Esophagus muscularis mucosa (tissue), 4 donors: ENCODE results near the gene PXDN. TPM values are rescaled to one million over a fixed set of nuclear protein-coding genes. Genes with fewer than 3 reads are reported as not detected.

Source experiments
- DNase-seq: peaks from one replicate; pipeline ENCODE4 v3.0.0-alpha.2; 2017; ENCODE audit errors: extremely low spot score
- H3K27ac ChIP-seq, 4 donors: fragments of 200-600 bp; sonication (generic); replicated peaks in 1 of 4; 1 replicate in 3 of 4; 2 replicates in 1 of 4; pipeline ENCODE4 v1.5.1; 2016 to 2019; ENCODE audit warnings: mild to moderate bottlenecking in 1 of 4
- H3K27me3 ChIP-seq, 4 donors: fragments of 200-600 bp; sonication (generic); one replicate each; pipeline versions ENCODE4 v1.5.1 to v1.6.0; 2016 to 2019
- H3K36me3 ChIP-seq, 4 donors: fragments of 200-600 bp; sonication (generic); one replicate each; pipeline ENCODE4 v1.5.1; 2016 to 2019
- H3K4me1 ChIP-seq, 4 donors: fragments of 200-600 bp; sonication (generic); one replicate each; pipeline ENCODE4 v1.5.1; 2016 to 2019
- H3K4me3 ChIP-seq, 4 donors: fragments of 200-600 bp; sonication (generic); 1 replicate in 2 of 4; 2 replicates in 2 of 4; pipeline ENCODE4 v1.5.1; 2016 to 2019; ENCODE audit warnings: mild to moderate bottlenecking in 4 of 4, moderate library complexity in 1 of 4
- H3K9me3 ChIP-seq, 4 donors: fragments of 200-600 bp; sonication (generic); 1 replicate in 3 of 4; 2 replicates in 1 of 4; pipeline ENCODE4 v1.5.1; 2016 to 2019
- EP300 ChIP-seq: sonication (generic); formaldehyde crosslinking; IDR thresholded peaks from one replicate; pipeline ENCODE4 v1.6.1; 2017; ENCODE audit warnings: antibody characterized with exemption
- POLR2A ChIP-seq: fragments of 450-650 bp; IDR thresholded peaks from one replicate; pipeline ENCODE4 v1.6.1; 2017; ENCODE audit warnings: antibody characterized with exemption, moderate library complexity, mild to moderate bottlenecking, low read depth
- POLR2AphosphoS5 ChIP-seq, 2 donors: sonication (generic); formaldehyde crosslinking; IDR thresholded peaks; one replicate each; pipeline ENCODE4 v1.6.1; 2017; ENCODE audit warnings: antibody characterized with exemption in 2 of 2
- WGBS: methylation state at CpG from one replicate; pipeline ENCODE4 v1.1.5; 2018; 5-methylcytosine and 5-hydroxymethylcytosine counted together
- intact Hi-C: fragments of 100-400 bp; cut with DNase I; formaldehyde crosslinking; loops from one replicate; pipeline ENCODE4 v1.15.1; 2023
- total RNA-seq, 4 donors: library from RNA; depleted of rRNA; stranded (reverse); fragments of >200 nt; gene quantifications; one replicate each; pipeline versions ENCODE4 v1.1.0 to v1.2.1, GENCODE V29; 2016
- TF ChIP-seq, protein P1 (sequence below), 3 experiments: fragments of 200-600 bp in 2 of 3; fragments of 450-650 bp in 1 of 3; sonication (generic) in 2 of 3; IDR thresholded peaks; one replicate each; pipeline ENCODE4 v1.5.1; 2017 to 2019; ENCODE audit warnings: antibody characterized with exemption in 3 of 3, mild to moderate bottlenecking in 2 of 3, moderate library complexity in 1 of 3

Gene PXDN
- total RNA-seq, 4 donors from 2014 or later = 19.9 to 81.6 (median 50.1) TPM

DNA sequence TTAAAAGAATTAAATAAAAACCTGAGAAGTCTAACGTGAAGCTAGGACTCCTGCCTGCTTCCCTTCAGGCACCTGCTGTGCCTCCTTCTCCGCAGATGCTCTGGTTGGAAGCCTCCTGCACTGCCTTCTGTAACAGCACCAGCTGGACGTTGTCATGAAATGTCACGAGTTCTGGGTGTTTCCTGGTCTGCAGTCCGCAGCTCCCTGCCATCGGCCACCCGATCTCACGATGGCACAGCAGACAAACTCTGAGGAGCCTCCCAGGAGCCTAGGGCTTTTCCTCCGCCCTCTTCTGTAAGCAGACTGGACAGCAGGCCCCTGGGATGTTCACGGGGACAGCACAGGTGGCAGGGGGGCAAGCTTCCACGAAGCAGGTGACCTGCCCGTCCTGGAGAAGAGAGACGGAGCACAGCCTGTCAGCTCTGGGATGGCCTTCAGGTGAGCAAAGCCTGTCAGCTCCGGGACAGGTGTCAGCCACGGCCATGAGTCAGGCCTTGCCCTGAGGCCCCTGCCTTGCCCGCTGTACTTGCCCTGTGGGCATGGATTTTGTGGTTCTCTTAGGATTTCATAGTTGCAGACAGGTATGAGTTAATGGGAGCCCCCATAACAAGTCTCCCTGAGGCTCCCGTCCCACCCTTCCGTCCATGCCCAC, 110.3 kb downstream of the PXDN start:
- Histone ChIP-seq H3K9me3 (peaks cover 0 to 9% (median 0%) of the 10 kb centered on the region in 4 donors), H3K27ac (no peak overlapping the region), H3K4me1 (peaks cover 0 to 3% (median 2%) of the 10 kb centered on the region in 4 donors), H3K36me3 (peaks cover 20 to 73% (median 56%) of the 10 kb centered on the region in 4 donors), H3K27me3 (no peaks in the 10 kb centered on the region), H3K4me3 (no peak overlapping the region)
- intact Hi-C loops = no loop called here
- TF ChIP-seq POLR2AphosphoS5 (IDR thresholded peaks at IDR 0.05) = no peak
- no peak for TF ChIP-seq POLR2A
- TF ChIP-seq EP300 = no peak
- TF ChIP-seq, protein P1, sequence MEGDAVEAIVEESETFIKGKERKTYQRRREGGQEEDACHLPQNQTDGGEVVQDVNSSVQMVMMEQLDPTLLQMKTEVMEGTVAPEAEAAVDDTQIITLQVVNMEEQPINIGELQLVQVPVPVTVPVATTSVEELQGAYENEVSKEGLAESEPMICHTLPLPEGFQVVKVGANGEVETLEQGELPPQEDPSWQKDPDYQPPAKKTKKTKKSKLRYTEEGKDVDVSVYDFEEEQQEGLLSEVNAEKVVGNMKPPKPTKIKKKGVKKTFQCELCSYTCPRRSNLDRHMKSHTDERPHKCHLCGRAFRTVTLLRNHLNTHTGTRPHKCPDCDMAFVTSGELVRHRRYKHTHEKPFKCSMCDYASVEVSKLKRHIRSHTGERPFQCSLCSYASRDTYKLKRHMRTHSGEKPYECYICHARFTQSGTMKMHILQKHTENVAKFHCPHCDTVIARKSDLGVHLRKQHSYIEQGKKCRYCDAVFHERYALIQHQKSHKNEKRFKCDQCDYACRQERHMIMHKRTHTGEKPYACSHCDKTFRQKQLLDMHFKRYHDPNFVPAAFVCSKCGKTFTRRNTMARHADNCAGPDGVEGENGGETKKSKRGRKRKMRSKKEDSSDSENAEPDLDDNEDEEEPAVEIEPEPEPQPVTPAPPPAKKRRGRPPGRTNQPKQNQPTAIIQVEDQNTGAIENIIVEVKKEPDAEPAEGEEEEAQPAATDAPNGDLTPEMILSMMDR (IDR thresholded peaks at IDR 0.05) = no peak
- no peak for DNase-seq
- whole genome bisulfite sequencing = 89% methylated on average over 18 of the region's 18 CpGs

DNA sequence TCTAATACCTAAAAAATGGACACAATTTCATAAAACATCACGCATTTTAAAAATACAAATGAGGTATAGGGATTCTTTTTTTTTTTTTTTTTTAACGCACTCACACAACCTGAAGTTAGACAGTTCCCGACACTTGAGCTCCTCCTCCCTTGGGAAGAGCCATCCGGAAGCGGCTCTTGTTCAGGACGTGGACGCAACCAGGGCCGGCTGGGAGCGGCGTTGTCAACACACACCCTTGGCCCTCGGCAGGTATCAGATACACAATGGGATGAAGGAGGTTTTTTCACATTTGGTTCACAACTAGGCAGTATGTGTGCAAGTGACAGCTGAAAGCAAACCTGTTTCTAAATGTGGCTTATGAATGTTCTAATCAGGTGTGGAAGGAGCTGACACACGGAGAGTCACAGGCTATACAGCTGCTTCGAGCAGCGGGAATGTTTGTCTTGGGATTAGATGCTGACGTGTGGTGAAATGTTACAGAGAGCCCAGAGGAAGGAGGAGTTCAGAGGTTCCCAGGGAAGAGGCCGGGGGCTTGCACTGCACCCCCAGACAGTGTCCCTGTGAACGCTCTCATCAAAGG, 111.1 kb downstream of the PXDN start:
- intact Hi-C loops = no loop called here
- no peaks in the 10 kb centered on the region for H3K27me3 ChIP-seq
- 94% methylated on average over 17 of the region's 17 CpGs for WGBS
- peaks cover 0 to 10% (median 0%) of the 10 kb centered on the region in 4 donors for H3K9me3 ChIP-seq
- TF ChIP-seq POLR2A (no peak), EP300 (no peak), POLR2AphosphoS5 (IDR thresholded peaks at IDR 0.05) (no peak)
- TF ChIP-seq, protein P1 (IDR thresholded peaks at IDR 0.05) = no peak
- H3K4me3 ChIP-seq = no peak overlapping the region
- no peak overlapping the region for H3K27ac ChIP-seq
- H3K36me3 ChIP-seq = peaks cover 14 to 64% (median 47%) of the 10 kb centered on the region in 4 donors
- H3K4me1 ChIP-seq = peaks cover 0 to 12% (median 10%) of the 10 kb centered on the region in 4 donors
- no peak for DNase-seq

DNA sequence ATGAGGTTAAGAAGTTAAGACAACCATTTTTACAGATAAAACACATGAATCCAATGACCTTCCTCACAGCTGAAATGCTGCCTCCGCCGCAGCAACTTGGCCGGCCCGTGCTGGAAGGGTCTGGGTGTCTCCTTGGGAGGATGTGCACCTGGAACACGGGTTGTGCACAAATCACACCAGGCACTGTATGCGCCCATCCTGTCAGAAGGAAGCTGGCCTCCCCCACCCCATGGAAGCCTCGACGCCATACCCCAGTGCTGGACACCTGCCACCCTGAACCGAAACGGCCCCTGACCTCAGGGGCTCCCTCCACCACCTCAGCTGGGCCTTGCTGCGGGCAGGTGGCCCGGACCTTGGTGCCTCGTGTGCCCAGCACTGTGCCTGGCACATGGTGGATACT, 111.8 kb downstream of the PXDN start:
- no peak for TF ChIP-seq EP300
- H3K36me3 ChIP-seq = peaks cover 14 to 59% (median 45%) of the 10 kb centered on the region in 4 donors
- H3K27ac ChIP-seq = no peak overlapping the region
- no peaks in the 10 kb centered on the region for H3K27me3 ChIP-seq
- WGBS = 96% methylated on average over 7 of the region's 13 CpGs
- DNase-seq = no peak
- peaks cover 0 to 12% (median 10%) of the 10 kb centered on the region in 4 donors for H3K4me1 ChIP-seq
- intact Hi-C loops = no loop called here
- H3K4me3 ChIP-seq = no peak overlapping the region
- H3K9me3 ChIP-seq = peaks cover 0 to 10% (median 0%) of the 10 kb centered on the region in 4 donors

DNA sequence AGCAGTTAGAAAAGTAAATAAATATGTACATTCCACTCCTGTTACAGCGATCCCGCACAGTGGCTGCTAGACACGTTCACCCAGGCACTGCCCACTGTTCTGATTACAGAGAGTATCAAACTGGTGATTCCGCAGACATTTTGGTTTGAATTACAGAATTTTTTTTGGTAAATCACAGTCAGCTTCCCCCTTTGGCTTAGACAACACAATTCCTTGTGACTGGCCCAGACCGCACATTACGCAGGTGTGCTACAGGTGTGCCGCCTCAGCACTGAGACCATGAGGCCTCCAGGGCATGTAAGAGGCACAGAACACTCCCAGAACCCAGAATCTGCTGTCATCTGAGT, 112.3 kb downstream of the PXDN start:
- Histone ChIP-seq H3K36me3 (peaks cover 14 to 53% (median 42%) of the 10 kb centered on the region in 4 donors), H3K27me3 (no peaks in the 10 kb centered on the region), H3K4me3 (no peak overlapping the region), H3K4me1 (peaks cover 0 to 12% (median 10%) of the 10 kb centered on the region in 4 donors), H3K9me3 (peaks cover 0 to 10% (median 0%) of the 10 kb centered on the region in 4 donors), H3K27ac (no peak overlapping the region)
- intact Hi-C loops = no loop called here
- TF ChIP-seq POLR2AphosphoS5 (IDR thresholded peaks at IDR 0.05) (no peak), EP300 (no peak), POLR2A (no peak)
- TF ChIP-seq, protein P1 (IDR thresholded peaks at IDR 0.05) = no peak
- WGBS = 86% methylated on average over 7 of the region's 7 CpGs
- no peak for DNase-seq

DNA sequence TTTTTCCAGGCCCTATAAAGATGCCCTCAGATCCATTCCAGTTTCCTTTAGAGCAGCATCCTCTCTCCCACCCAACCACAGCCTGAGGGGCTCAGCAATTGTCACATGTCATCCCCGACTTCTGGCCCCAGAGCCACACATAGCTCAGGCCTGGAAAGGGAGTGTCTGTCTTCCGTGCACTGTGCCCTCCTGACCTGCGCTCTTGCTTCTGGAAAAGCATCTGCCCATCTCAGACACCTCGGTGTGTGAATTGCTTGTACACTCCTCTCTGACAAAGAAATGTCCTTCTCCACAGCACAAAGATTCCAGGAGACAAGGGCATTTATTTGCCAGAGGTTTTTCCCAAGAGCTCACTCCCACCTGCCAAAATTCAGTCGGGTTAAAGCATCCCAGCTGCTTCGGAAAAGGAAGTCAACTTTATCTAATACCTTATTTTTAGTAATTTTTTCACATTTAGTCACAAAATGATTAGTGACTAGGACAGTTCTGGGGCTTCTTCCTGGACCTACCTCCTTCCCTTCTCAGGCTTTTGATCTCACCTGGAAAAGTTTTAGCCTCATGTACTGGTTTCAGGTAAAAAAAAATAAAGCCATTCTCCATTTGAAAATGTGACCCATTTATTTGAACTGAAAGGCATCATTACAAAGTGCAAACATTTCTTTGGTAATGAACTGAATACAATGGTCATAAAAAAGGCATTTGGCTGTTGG, 112.9 kb downstream of the PXDN start:
- Histone ChIP-seq H3K27me3 (no peaks in the 10 kb centered on the region), H3K36me3 (peaks cover 14 to 48% (median 40%) of the 10 kb centered on the region in 4 donors), H3K4me3 (no peak overlapping the region), H3K27ac (no peak overlapping the region), H3K4me1 (peaks cover 0 to 12% (median 10%) of the 10 kb centered on the region in 4 donors), H3K9me3 (peaks cover 0 to 10% (median 0%) of the 10 kb centered on the region in 4 donors)
- DNase-seq = no peak
- 75% methylated on average over 6 of the region's 6 CpGs for WGBS
- intact Hi-C loops = no loop called here
- TF ChIP-seq EP300 (no peak), POLR2A (no peak)
- TF ChIP-seq, protein P1 (IDR thresholded peaks at IDR 0.05) = no peak
